PC-3 (cell line): Measurements from ENCODE around the gene CSTPP1. TPM values are rescaled to one million over a fixed set of nuclear protein-coding genes. Genes with fewer than 3 reads are reported as not detected.

Experiments
- ATAC-seq: fragments of 200-7000 bp; cut with Tn5 transposase; 2 replicates; pipeline ENCODE4 v1.9.1; 2020; ENCODE audit warnings: mild to moderate bottlenecking, moderate library complexity
- BruUV-seq: library from RNA; stranded (reverse); fragments of 400-500 nt; replicated peaks from 2 replicates; lab custom pipeline; 2021; lab: Mats Ljungman, UMichigan
- CTCF ChIA-PET: fragments of 300-600 bp; sonication (Branson Sonifier 250); formaldehyde crosslinking; loops from one replicate; lab custom pipeline; 2022; ENCODE audit warnings: antibody characterized with exemption; lab: Charles Lee
- POLR2A ChIA-PET: fragments of 300-600 bp; sonication (Branson Sonifier 250); formaldehyde crosslinking; loops from one replicate; lab custom pipeline; 2022; ENCODE audit warnings: antibody characterized with exemption; ENCODE audit not compliant: unreplicated experiment; lab: Charles Lee
- DNase-seq: peaks from one replicate; pipeline ENCODE4 v3.0.0-alpha.2; 2015
- H2AFZ ChIP-seq: fragments of 300-600 bp; sonication (generic); 2 replicates; pipeline ENCODE4 v1.6.0; 2016; ENCODE audit warnings: antibody characterized with exemption, low read length
- H3F3A ChIP-seq: fragments of 300-600 bp; sonication (generic); one replicate; pipeline ENCODE4 v1.6.0; 2017; ENCODE audit warnings: antibody characterized with exemption, low read length, control low read depth, mild to moderate bottlenecking; ENCODE audit not compliant: unreplicated experiment
- H3K27ac ChIP-seq: fragments of 300-600 bp; sonication (generic); 2 replicates; pipeline ENCODE4 v1.5.1; 2016; ENCODE audit warnings: mild to moderate bottlenecking, low read length
- H3K27me3 ChIP-seq: fragments of 300-600 bp; sonication (generic); 2 replicates; pipeline ENCODE4 v1.6.1; 2016; ENCODE audit warnings: low read length, mixed read lengths
- H3K36me3 ChIP-seq: fragments of 300-600 bp; sonication (generic); 2 replicates; pipeline ENCODE4 v1.6.1; 2016; ENCODE audit warnings: low read depth, mixed run types, low read length, mixed read lengths
- H3K4me1 ChIP-seq: fragments of 300-600 bp; sonication (generic); 2 replicates; pipeline ENCODE4 v1.5.1; 2016; ENCODE audit warnings: low read length; ENCODE audit not compliant: insufficient read depth
- H3K4me2 ChIP-seq: fragments of 300-600 bp; sonication (generic); 2 replicates; pipeline ENCODE4 v1.6.0; 2016; ENCODE audit warnings: low read length
- H3K4me3 ChIP-seq: fragments of 300-600 bp; sonication (generic); 2 replicates; pipeline ENCODE4 v1.5.1; 2016; ENCODE audit warnings: mild to moderate bottlenecking, low read length, mixed read lengths
- H3K79me2 ChIP-seq: fragments of 300-600 bp; sonication (generic); 2 replicates; pipeline ENCODE4 v1.6.1; 2017; ENCODE audit warnings: low read length, mixed read lengths
- H3K9ac ChIP-seq: fragments of 300-600 bp; sonication (generic); 2 replicates; pipeline ENCODE4 v1.6.0; 2016; ENCODE audit warnings: mild to moderate bottlenecking, low read length
- H3K9me2 ChIP-seq: fragments of 300-600 bp; sonication (generic); replicated peaks from 2 replicates; pipeline ENCODE4 v1.6.1; 2016; ENCODE audit warnings: mixed run types, low read length, mixed read lengths
- H3K9me3 ChIP-seq: fragments of 300-600 bp; sonication (generic); 2 replicates; pipeline ENCODE4 v1.6.1; 2016; ENCODE audit warnings: low read length, mixed read lengths
- H4K20me1 ChIP-seq: fragments of 300-600 bp; sonication (generic); 2 replicates; pipeline ENCODE4 v1.6.1; 2016; ENCODE audit warnings: low read length, mixed read lengths
- CTCF ChIP-seq: fragments of 300-600 bp; sonication (generic); conservative IDR thresholded peaks from 2 replicates; pipeline ENCODE4 v1.5.1; 2017; ENCODE audit warnings: antibody characterized with exemption, low read depth, mild to moderate bottlenecking, low read length
- EZH2 ChIP-seq: fragments of 300-600 bp; sonication (generic); IDR thresholded peaks from one replicate; pipeline ENCODE4 v1.6.1; 2017; ENCODE audit warnings: antibody characterized with exemption, mild to moderate bottlenecking, low read length; ENCODE audit not compliant: unreplicated experiment
- EZH2phosphoT487 ChIP-seq: fragments of 300-600 bp; sonication (generic); IDR thresholded peaks from 2 replicates; pipeline ENCODE4 v1.6.1; 2018; ENCODE audit warnings: mild to moderate bottlenecking, antibody characterized with exemption, low read length, borderline replicate concordance
- intact Hi-C: fragments of 100-400 bp; cut with micrococcal nuclease; formaldehyde crosslinking; loops from 2 replicates; pipeline ENCODE4 v1.9.0; 2023
- total RNA-seq: library from RNA; depleted of rRNA; stranded (reverse); fragments of >200 nt; gene quantifications from 2 replicates; pipeline ENCODE4 v1.2.3, GENCODE V29; 2014

CSTPP1 gene
- total RNA-seq, 1 experiment from 2014 or later = 21.7 TPM

GRCh38 chr11:47165253-47165840 is 228.8 kb downstream of the CSTPP1 start:
- POLR2A ChIA-PET = no interaction called here
- intact Hi-C loops = no loop called here
- BruUV-seq = no TSS peak
- H3K9me2 ChIP-seq = no peaks in the 10 kb centered on the region
- H3K4me2 ChIP-seq = no peak overlapping the region
- TF ChIP-seq CTCF (no peak), EZH2 (no peak), EZH2phosphoT487 (no peak)
- H3K9me3 ChIP-seq = no peaks in the 10 kb centered on the region
- DNase-seq (no peak), ATAC-seq (no peak)
- H3K27ac ChIP-seq = no peak overlapping the region
- no peaks in the 10 kb centered on the region for H3K27me3 ChIP-seq
- H3K9ac ChIP-seq = no peak overlapping the region
- H3F3A ChIP-seq = no peaks in the 10 kb centered on the region
- H2AFZ ChIP-seq = no peak overlapping the region
- H3K4me1 ChIP-seq = no peaks in the 10 kb centered on the region
- H3K4me3 ChIP-seq = no peak overlapping the region
- peaks cover 23% of the 10 kb centered on the region; the same call in 1 of the 2 replicates for H3K36me3 ChIP-seq
- no peaks in the 10 kb centered on the region for H4K20me1 ChIP-seq
- no peaks in the 10 kb centered on the region for H3K79me2 ChIP-seq
- CTCF ChIA-PET = no interaction called here

GRCh38 chr11:47166368-47166767 is 229.8 kb downstream of the CSTPP1 start:
- Histone ChIP-seq H3K9me3 (no peaks in the 10 kb centered on the region), H3K79me2 (peaks cover 6% of the 10 kb centered on the region; the same call in 1 of the 2 replicates), H4K20me1 (no peaks in the 10 kb centered on the region), H3K4me2 (no peak overlapping the region), H3K27ac (no peak overlapping the region), H3K36me3 (peaks cover 27% of the 10 kb centered on the region; the same call in 1 of the 2 replicates), H3F3A (no peaks in the 10 kb centered on the region), H3K9me2 (no peaks in the 10 kb centered on the region), H3K27me3 (no peaks in the 10 kb centered on the region), H2AFZ (no peak overlapping the region), H3K4me1 (no peaks in the 10 kb centered on the region), H3K4me3 (no peak overlapping the region), H3K9ac (no peak overlapping the region)
- no peak for TF ChIP-seq CTCF
- TF ChIP-seq EZH2 = no peak
- TF ChIP-seq EZH2phosphoT487 = no peak
- CTCF ChIA-PET = no interaction called here
- POLR2A ChIA-PET = no interaction called here
- no peak for ATAC-seq
- BruUV-seq = no TSS peak
- no peak for DNase-seq
- intact Hi-C loops = no loop called here

- ChIA-PET POLR2A (no interaction called here), CTCF (no interaction called here)
- 0 out of 2 replicates have a peak, but pooled peaks cover 8% of the 10 kb centered on the region for H3K4me1 ChIP-seq
- DNase-seq (no peak), ATAC-seq (no peak)
- H3K27me3 ChIP-seq = no peaks in the 10 kb centered on the region
- H3K4me3 ChIP-seq = no peak overlapping the region
- H3K79me2 ChIP-seq = peaks cover 54% of the 10 kb centered on the region
- H4K20me1 ChIP-seq = no peaks in the 10 kb centered on the region
- no peak overlapping the region for H3K4me2 ChIP-seq
- H3K9me3 ChIP-seq = no peaks in the 10 kb centered on the region
- BruUV-seq = no TSS peak
- intact Hi-C loops = no loop called here
- H3K9me2 ChIP-seq = no peaks in the 10 kb centered on the region
- H3K9ac ChIP-seq = no peak overlapping the region
- no peak overlapping the region for H3K27ac ChIP-seq
- peaks cover 49% of the 10 kb centered on the region; the same call in 1 of the 2 replicates for H3K36me3 ChIP-seq
- no peak overlapping the region for H2AFZ ChIP-seq
- TF ChIP-seq CTCF = no peak
- TF ChIP-seq EZH2 = no peak
- TF ChIP-seq EZH2phosphoT487 = no peak
- H3F3A ChIP-seq = no peaks in the 10 kb centered on the region
These were observed 234.7 kb downstream of the CSTPP1 start for GRCh38 chr11:47171061-47171838.
